ENCODE measurements around the gene DYSF. TPM values are rescaled to one million over a fixed set of nuclear protein-coding genes. Genes with fewer than 3 reads are reported as not detected.

DYSF gene
- total RNA-seq, 2 donors from 2014 or later: 0.77 to 1.6 TPM

- DNase-seq: no peak
- Mint-ChIP-seq H3K27ac (no peak overlapping the region), H3K36me3 (ENCODE audit: insufficient read depth in 2 of 2) (no peaks in the 10 kb centered on the region), H3K9me3 (peaks cover 0 to 3% of the 10 kb centered on the region in 2 donors), H3K27me3 (ENCODE audit: low read depth) (no peaks in the 10 kb centered on the region), H3K4me1 (ENCODE audit: low read depth) (no peaks in the 10 kb centered on the region), H3K4me3 (no peak overlapping the region)
- ATAC-seq (replicated peaks in 1 of 2): no peak
Measured at GRCh38 chr2:71685941-71686611, 232.7 kb downstream of the DYSF start.

DNA sequence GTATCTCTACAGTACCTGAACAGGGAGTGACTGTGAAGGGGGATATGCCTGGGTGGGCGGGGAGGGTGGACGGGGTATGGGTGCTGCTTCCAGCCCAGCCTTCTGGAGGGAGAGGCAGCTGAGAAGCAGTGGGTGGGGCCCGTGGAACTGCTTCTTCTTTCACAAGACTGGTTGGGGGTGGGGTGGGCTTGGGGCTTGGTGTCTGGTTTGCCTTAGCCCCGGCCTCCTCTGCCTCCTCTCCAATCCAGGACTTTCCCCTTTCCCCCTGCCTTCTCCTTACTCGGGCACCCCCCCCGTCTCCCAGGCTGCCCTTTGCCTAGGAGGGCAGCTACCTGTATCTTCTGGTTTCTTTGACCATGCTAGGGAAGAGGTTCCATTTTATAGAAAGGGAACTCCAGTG lies 233.4 kb downstream of the DYSF start:
- Mint-ChIP-seq H3K36me3 (ENCODE audit: insufficient read depth in 2 of 2) (no peaks in the 10 kb centered on the region), H3K4me1 (ENCODE audit: low read depth) (no peaks in the 10 kb centered on the region), H3K27me3 (ENCODE audit: low read depth) (no peaks in the 10 kb centered on the region), H3K27ac (no peak overlapping the region), H3K4me3 (no peak overlapping the region), H3K9me3 (peaks cover 0 to 3% of the 10 kb centered on the region in 2 donors)
- DNase-seq (no peak), ATAC-seq (replicated peaks in 1 of 2) (no peak)

- Mint-ChIP-seq H3K9me3 (peaks cover 0 to 3% of the 10 kb centered on the region in 2 donors), H3K4me3 (no peak overlapping the region), H3K36me3 (ENCODE audit: insufficient read depth in 2 of 2) (no peaks in the 10 kb centered on the region), H3K27me3 (ENCODE audit: low read depth) (no peaks in the 10 kb centered on the region), H3K27ac (no peak overlapping the region), H3K4me1 (ENCODE audit: low read depth) (no peaks in the 10 kb centered on the region)
- ATAC-seq (replicated peaks in 1 of 2) (no peak), DNase-seq (no peak)
Measured at GRCh38 chr2:71687412-71687811, 234.1 kb downstream of the DYSF start.

- peaks cover 0 to 3% of the 10 kb centered on the region in 2 donors for H3K9me3 Mint-ChIP-seq
- H3K36me3 Mint-ChIP-seq (ENCODE audit: insufficient read depth in 2 of 2): no peaks in the 10 kb centered on the region
Measured at GRCh38 chr2:71688530-71688929, 235.2 kb downstream of the DYSF start.

DNA sequence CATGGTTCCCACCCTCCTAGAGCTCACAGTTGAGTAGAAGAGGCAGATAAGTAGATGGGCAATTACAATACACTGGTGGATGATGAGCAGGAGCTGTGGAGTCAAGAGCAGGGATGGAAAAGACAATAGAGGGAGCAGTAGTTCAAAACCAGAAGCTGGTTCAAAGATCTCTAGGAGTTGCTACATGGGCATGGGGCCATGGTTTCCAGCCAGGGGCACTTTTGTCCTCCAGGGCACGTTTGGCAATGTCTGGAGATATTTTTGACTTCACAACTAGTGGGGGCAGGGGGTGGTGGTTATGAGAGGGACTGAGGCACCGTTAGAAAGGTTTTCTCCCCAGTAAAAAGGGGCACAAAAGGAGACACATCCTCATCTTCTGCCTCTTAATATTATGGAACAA lies 236.0 kb downstream of the DYSF start:
- DNase-seq: no peak
- Mint-ChIP-seq H3K27me3 (ENCODE audit: low read depth) (peaks cover under 1% of the 10 kb centered on the region), H3K36me3 (ENCODE audit: insufficient read depth in 2 of 2) (no peaks in the 10 kb centered on the region), H3K4me1 (ENCODE audit: low read depth) (no peaks in the 10 kb centered on the region), H3K9me3 (peaks cover 0 to 3% of the 10 kb centered on the region in 2 donors), H3K27ac (no peak overlapping the region), H3K4me3 (no peak overlapping the region)
- no peak for ATAC-seq (replicated peaks in 1 of 2)

More at GRCh38 chr2:71688530-71688929, 235.2 kb downstream of the DYSF start:
- DNase-seq (no peak), ATAC-seq (replicated peaks in 1 of 2) (no peak)
- H3K4me3 Mint-ChIP-seq: no peak overlapping the region
- no peaks in the 10 kb centered on the region for H3K27me3 Mint-ChIP-seq (ENCODE audit: low read depth)
- H3K27ac Mint-ChIP-seq: no peak overlapping the region
- H3K4me1 Mint-ChIP-seq (ENCODE audit: low read depth): no peaks in the 10 kb centered on the region

DNA sequence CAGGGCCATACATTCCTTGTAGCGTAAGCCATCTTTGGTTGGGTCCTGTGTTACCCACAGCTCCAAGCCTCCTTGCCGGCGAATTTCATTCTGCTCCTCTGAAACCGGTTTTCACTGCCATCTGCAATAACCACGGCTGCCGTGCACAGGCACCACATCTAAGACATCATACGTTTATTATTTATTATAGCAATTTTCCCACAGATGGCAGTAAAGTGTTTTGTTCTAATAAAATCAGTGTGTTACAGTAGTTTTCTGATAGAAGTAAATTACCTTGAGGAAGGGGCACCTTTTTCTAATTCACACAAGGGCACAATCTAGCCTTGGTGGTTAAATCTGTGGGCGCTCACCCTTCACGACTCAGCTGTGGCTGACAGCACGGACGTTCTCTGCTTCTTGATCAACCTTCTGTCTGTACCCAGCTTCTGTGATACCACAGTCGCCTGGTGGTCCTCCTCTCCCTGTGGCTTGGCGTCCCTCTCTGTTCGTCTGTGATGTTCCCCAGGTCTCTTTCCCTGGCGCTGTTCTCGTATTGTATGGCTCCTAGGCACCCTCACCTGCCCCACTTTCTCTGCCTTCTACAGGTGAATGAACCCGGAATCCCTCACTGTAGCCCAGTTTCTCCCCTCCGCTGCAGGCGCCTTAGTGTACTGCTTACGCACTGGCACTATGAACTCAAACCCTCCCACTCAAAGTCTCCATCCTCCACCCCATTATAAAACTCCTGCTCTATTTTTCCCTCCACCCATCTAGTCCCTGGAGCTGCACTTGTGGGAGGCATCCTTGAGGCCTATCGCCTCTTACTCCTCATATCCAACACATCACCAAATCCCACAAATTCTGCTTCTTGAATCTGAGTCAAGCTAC lies 236.8 kb downstream of the DYSF start:
- Mint-ChIP-seq H3K9me3 (peaks cover 0 to 3% of the 10 kb centered on the region in 2 donors), H3K4me3 (no peak overlapping the region), H3K36me3 (ENCODE audit: insufficient read depth in 2 of 2) (no peaks in the 10 kb centered on the region), H3K27ac (no peak overlapping the region), H3K4me1 (ENCODE audit: low read depth) (no peaks in the 10 kb centered on the region), H3K27me3 (ENCODE audit: low read depth) (peaks cover 5% of the 10 kb centered on the region)
- ATAC-seq (replicated peaks in 1 of 2) (no peak), DNase-seq (no peak)

DNA sequence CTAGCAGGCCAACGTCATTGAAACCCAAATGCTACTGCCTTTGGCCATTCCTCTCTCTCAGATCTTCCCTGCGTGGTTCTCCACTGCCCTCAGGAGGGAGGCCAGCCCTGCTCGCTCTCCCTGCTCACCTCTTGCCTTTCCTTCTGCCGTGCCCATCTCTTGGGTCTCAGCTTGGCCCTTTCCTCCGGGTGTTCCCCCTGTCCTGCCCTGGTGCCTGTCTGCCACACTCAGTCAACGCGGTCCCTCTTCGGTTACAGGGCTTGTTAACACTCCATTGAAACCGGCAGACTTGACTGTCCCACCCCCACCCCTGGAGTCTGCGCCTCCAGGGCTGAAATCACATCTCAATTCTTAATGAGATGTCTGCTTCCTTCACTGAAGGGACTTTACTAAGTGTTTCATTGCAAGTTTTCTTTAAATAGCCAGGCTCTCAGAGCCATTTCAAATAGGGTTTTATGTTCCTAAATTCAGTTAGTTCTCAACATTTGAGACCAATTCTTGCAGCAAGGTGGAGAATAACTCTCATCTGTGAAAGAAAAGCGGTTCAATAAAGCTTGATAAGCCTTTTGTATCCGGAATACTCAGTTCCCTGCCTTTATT lies 237.6 kb downstream of the DYSF start:
- no peaks in the 10 kb centered on the region for H3K4me1 Mint-ChIP-seq (ENCODE audit: low read depth)
- H3K36me3 Mint-ChIP-seq (ENCODE audit: insufficient read depth in 2 of 2): no peaks in the 10 kb centered on the region
- peaks cover 0 to 3% of the 10 kb centered on the region in 2 donors for H3K9me3 Mint-ChIP-seq
- H3K27ac Mint-ChIP-seq: no peak overlapping the region
- DNase-seq (no peak), ATAC-seq (replicated peaks in 1 of 2) (no peak)
- no peak overlapping the region for H3K4me3 Mint-ChIP-seq
- H3K27me3 Mint-ChIP-seq (ENCODE audit: low read depth): peaks cover 5% of the 10 kb centered on the region

DNA sequence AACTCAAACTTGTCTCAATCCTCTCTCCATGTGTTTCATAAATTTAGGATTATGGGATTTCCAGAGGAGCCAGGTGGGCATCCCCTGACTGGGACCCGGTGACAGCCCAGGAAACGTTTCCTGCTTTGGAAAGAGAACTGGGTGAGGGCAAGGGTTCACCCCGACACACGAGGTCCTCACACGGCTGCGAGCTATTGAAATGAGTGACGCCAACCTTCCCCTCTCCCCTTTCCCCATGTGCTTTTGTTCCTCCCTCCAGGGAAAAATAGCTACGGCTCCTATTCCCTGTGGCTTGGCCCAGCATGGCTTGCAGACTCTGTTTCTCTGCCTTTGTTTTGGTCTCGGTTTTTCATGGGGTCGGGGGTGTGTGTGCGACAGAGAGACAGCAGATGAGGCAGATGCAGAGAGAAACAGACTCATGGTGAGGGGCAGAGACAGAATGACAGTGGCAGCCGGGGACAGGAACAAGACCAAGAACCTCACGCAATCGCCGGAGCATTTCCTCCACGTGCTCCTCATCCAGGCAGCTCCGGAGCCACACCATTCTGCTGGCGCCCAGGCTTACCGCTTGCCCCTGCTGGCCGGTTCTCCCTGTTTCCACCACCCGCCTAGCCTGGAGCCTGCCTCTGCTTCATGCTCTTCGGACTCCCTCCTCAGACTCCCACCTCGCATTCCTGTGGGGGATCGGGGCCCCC lies 238.5 kb downstream of the DYSF start:
- DNase-seq (no peak), ATAC-seq (replicated peaks in 1 of 2) (no peak)
- Mint-ChIP-seq H3K4me1 (ENCODE audit: low read depth) (no peaks in the 10 kb centered on the region), H3K27ac (no peak overlapping the region), H3K27me3 (ENCODE audit: low read depth) (peaks cover 5% of the 10 kb centered on the region), H3K36me3 (ENCODE audit: insufficient read depth in 2 of 2) (no peaks in the 10 kb centered on the region), H3K4me3 (no peak overlapping the region), H3K9me3 (peaks cover 0 to 3% of the 10 kb centered on the region in 2 donors)

DNA sequence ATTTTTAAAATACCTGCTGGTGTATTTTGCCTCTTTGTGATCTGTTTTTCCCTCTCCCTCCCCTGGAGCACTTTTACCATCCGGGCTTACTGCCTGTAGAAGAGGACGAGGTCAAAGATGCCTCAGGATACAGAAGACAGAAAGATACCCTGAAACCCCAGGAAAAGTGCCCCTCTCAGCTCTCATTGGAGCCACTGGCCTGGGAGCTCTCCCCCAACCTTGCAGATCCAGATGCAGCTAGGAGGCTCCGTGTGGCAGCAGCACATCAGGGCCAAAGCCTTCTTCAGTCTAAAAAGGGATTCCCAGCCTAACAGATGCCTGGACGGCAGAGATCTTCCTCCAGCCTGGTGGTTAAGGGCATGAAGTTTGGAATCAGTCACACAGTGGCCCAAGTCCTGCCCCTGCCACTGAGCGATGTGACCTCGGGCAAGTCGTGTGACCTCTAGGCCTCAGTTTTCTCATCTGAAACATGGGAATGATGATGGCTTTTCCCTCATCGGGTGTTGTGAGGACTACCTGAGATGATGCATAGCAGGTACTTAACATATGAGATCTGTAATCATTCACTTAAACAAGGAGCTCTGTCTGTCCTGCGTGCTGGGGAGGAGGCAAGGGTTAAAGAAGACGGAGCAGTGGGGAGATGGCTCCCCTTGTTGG lies 239.4 kb downstream of the DYSF start:
- Mint-ChIP-seq H3K36me3 (ENCODE audit: insufficient read depth in 2 of 2) (no peaks in the 10 kb centered on the region), H3K9me3 (peaks cover 0 to 3% of the 10 kb centered on the region in 2 donors), H3K4me1 (ENCODE audit: low read depth) (no peaks in the 10 kb centered on the region), H3K27ac (no peak overlapping the region), H3K27me3 (ENCODE audit: low read depth) (peaks cover 5% of the 10 kb centered on the region), H3K4me3 (no peak overlapping the region)
- no peak for DNase-seq
- ATAC-seq (replicated peaks in 1 of 2): no peak

GRCh38 chr2:71693286-71694270 lies 240.2 kb downstream of the DYSF start:
- Mint-ChIP-seq H3K4me1 (ENCODE audit: low read depth) (no peaks in the 10 kb centered on the region), H3K27me3 (ENCODE audit: low read depth) (peaks cover 5% of the 10 kb centered on the region), H3K27ac (no peak overlapping the region), H3K4me3 (no peak overlapping the region), H3K9me3 (peaks cover 0 to 3% of the 10 kb centered on the region in 2 donors), H3K36me3 (ENCODE audit: insufficient read depth in 2 of 2) (no peaks in the 10 kb centered on the region)
- DNase-seq: no peak
- no peak for ATAC-seq (replicated peaks in 1 of 2)

GRCh38 chr2:71694501-71695234 lies 241.3 kb downstream of the DYSF start:
- no peak overlapping the region for H3K27ac Mint-ChIP-seq
- no peak for DNase-seq
- no peaks in the 10 kb centered on the region for H3K36me3 Mint-ChIP-seq (ENCODE audit: insufficient read depth in 2 of 2)
- H3K9me3 Mint-ChIP-seq: no peaks in the 10 kb centered on the region
- no peak overlapping the region for H3K4me3 Mint-ChIP-seq
- ATAC-seq (replicated peaks in 1 of 2): no peak
- peaks cover 5% of the 10 kb centered on the region for H3K27me3 Mint-ChIP-seq (ENCODE audit: low read depth)
- H3K4me1 Mint-ChIP-seq (ENCODE audit: low read depth): no peaks in the 10 kb centered on the region
